PFSK-1 (cell line): ENCODE measurements around the gene NPHP1.

Experiments
- POLR2AphosphoS5 ChIP-seq: IDR thresholded peaks from 2 replicates; pipeline ENCODE4 v1.6.1; 2012; ENCODE audit warnings: low read depth, mild to moderate bottlenecking, control low read depth, low read length, moderate library complexity
- REST ChIP-seq, 2 experiments: IDR thresholded peaks; 2 replicates each; pipeline versions ENCODE4 v1.6.1 to v1.8.0; 2011 to 2012; ENCODE audit warnings: low read depth in 2 of 2, low read length in 2 of 2, control low read depth in 1 of 2, inconsistent platforms in 1 of 2, mild to moderate bottlenecking in 1 of 2, moderate library complexity in 1 of 2; ENCODE audit not compliant: insufficient read depth in 1 of 2
- SIN3A ChIP-seq: IDR thresholded peaks from 2 replicates; pipeline ENCODE4 v1.6.1; 2012; ENCODE audit warnings: mild to moderate bottlenecking, low read length, moderate library complexity, borderline replicate concordance; ENCODE audit not compliant: insufficient read depth

GRCh38 chr2:110101280-110101844 is 103.5 kb downstream of the NPHP1 start:
- TF ChIP-seq POLR2AphosphoS5 (peak; percentile 52; the same call in 1 of the 2 replicates), SIN3A (peak; percentile 39; the same call in 1 of the 2 replicates), REST (IDR thresholded peaks at IDR 0.05; ENCODE audit: insufficient read depth in 1 of 2, low read depth in 2 of 2, low read length in 2 of 2) (0 out of 4 replicates have a peak, but pooled peaks of 1 of the 2 experiments have one; percentile 45)
